ENCODE measurements around the gene PDE1A.
"Not testable (repeated sequence)": the region's sequence is repeated elsewhere in the genome, so short reads cannot be mapped to it uniquely, and the experiment has no call there.

DNA sequence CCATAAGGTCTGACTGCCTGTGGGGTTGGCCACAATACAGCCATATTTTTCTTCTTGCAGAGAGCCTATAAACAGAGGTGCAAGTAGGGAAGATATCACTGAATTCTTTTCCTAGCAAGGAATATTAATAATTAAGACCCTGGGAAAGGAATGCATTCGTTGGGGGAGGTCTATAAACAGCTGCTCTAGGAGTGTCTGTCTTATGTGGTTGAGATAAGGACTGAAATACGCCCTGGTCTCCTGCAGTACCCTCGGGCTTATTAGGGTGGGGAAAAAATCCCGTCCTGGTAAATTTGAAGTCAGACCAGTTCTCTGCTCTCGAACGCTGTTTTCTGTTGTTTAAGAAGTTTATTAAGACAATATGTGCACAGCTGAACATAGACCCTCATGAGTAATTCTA, 150.2 kb downstream of the PDE1A start:
- TF ChIP-seq, protein P1, sequence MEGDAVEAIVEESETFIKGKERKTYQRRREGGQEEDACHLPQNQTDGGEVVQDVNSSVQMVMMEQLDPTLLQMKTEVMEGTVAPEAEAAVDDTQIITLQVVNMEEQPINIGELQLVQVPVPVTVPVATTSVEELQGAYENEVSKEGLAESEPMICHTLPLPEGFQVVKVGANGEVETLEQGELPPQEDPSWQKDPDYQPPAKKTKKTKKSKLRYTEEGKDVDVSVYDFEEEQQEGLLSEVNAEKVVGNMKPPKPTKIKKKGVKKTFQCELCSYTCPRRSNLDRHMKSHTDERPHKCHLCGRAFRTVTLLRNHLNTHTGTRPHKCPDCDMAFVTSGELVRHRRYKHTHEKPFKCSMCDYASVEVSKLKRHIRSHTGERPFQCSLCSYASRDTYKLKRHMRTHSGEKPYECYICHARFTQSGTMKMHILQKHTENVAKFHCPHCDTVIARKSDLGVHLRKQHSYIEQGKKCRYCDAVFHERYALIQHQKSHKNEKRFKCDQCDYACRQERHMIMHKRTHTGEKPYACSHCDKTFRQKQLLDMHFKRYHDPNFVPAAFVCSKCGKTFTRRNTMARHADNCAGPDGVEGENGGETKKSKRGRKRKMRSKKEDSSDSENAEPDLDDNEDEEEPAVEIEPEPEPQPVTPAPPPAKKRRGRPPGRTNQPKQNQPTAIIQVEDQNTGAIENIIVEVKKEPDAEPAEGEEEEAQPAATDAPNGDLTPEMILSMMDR (conservative IDR thresholded peaks at IDR 0.05; ENCODE audit: low read depth, low read length): not testable (repeated sequence)
- TF ChIP-seq BHLHE40 (IDR thresholded peaks at IDR 0.05; ENCODE audit: low read depth, low read length): not testable (repeated sequence)
